CD4-positive, CD25-positive, alpha-beta regulatory T cell (primary cell): ENCODE results near the gene ZNF764. TPM values are rescaled to one million over a fixed set of nuclear protein-coding genes. Genes with fewer than 3 reads are reported as not detected.

Source experiments
- ATAC-seq, 2 donors: fragments of 150-1000 bp; cut with Tn5 transposase; one replicate each; pipeline ENCODE4 v1.10.0; 2021; ENCODE audit warnings: low read depth in 2 of 2, moderate number of reproducible peaks in 2 of 2, moderate library complexity in 1 of 2
- DNase-seq, 3 donors: peaks; one replicate each; pipeline versions ENCODE4 v3.0.0 to v3.0.0-alpha.2; 2012 to 2022; ENCODE audit warnings: mixed read lengths in 1 of 3
- H3K27ac ChIP-seq: one replicate; pipeline ENCODE4 v1.7.0; 2013; ENCODE audit warnings: mild to moderate bottlenecking, low read length; ENCODE audit not compliant: insufficient read depth, poor library complexity, severe bottlenecking
- H3K27me3 ChIP-seq: one replicate; pipeline ENCODE4 v1.7.0; 2013; ENCODE audit warnings: low read length; ENCODE audit not compliant: control insufficient read depth, insufficient read depth
- H3K36me3 ChIP-seq: one replicate; pipeline ENCODE4 v1.7.0; 2013; ENCODE audit warnings: mild to moderate bottlenecking, low read length, moderate library complexity; ENCODE audit not compliant: control insufficient read depth, insufficient read depth
- H3K4me1 ChIP-seq: 2 replicates; pipeline ENCODE4 v1.7.0; 2013; ENCODE audit warnings: mild to moderate bottlenecking, low read length; ENCODE audit not compliant: insufficient read depth, control insufficient read depth, poor library complexity, severe bottlenecking
- H3K4me3 ChIP-seq: one replicate; pipeline ENCODE4 v1.7.0; 2013; ENCODE audit warnings: low read depth, mild to moderate bottlenecking, low read length, moderate library complexity
- H3K9me3 ChIP-seq, 2 experiments: 1 replicate in 1 of 2; 2 replicates in 1 of 2; pipeline ENCODE4 v1.7.0; 2013; ENCODE audit warnings: low read length in 2 of 2, mild to moderate bottlenecking in 1 of 2, moderate library complexity in 1 of 2; ENCODE audit not compliant: control insufficient read depth in 2 of 2
- H3K27ac Mint-ChIP-seq, 3 donors: one replicate each; pipeline ENCODE4 v1.8.0; 2020 to 2022; ENCODE audit warnings: mild to moderate bottlenecking in 3 of 3, mixed read lengths in 3 of 3, moderate library complexity in 2 of 3
- H3K27me3 Mint-ChIP-seq: one replicate; pipeline ENCODE4 v1.8.0; 2022; ENCODE audit warnings: mild to moderate bottlenecking, mixed read lengths
- H3K36me3 Mint-ChIP-seq: one replicate; pipeline ENCODE4 v1.8.0; 2020; ENCODE audit warnings: mixed read lengths
- H3K4me1 Mint-ChIP-seq, 4 donors: one replicate each; pipeline ENCODE4 v1.8.0; 2020 to 2022; ENCODE audit warnings: mixed read lengths in 4 of 4, mild to moderate bottlenecking in 1 of 4
- H3K4me3 Mint-ChIP-seq, 4 donors: one replicate each; pipeline ENCODE4 v1.8.0; 2020 to 2022; ENCODE audit warnings: mild to moderate bottlenecking in 4 of 4, mixed read lengths in 4 of 4, moderate library complexity in 3 of 4
- H3K9me3 Mint-ChIP-seq, 7 donors: one replicate each; pipeline ENCODE4 v1.8.0; 2020 to 2022; ENCODE audit warnings: mixed read lengths in 7 of 7, mild to moderate bottlenecking in 3 of 7, moderate library complexity in 2 of 7
- polyA plus RNA-seq, 4 donors: library from polyadenylated mRNA; unstranded; fragments of 300-500 nt; fragmentation: Illumina TruSeq; gene quantifications; one replicate each; pipeline ENCODE4 v1.2.3, GENCODE V29; 2021
- total RNA-seq: library from RNA; stranded (reverse); gene quantifications from one replicate; pipeline ENCODE4 v1.2.3, GENCODE V29; 2022

ZNF764 gene
- total RNA-seq, result 15.6 TPM
- polyA plus RNA-seq, result 1 to 10 TPM; 4.8 to 6.5 (median 5.7) TPM

GRCh38 chr16:30557957-30558788, at the start of gene ZNF764:
ZNF764 (minus strand) TSS chr16:30558374; CDS start chr16:30558182, 192 bp downstream.
- H3K4me1 ChIP-seq, result peaks cover 46% of the 10 kb centered on the region

GRCh38 chr16:30606004-30606403, 47.8 kb upstream of the ZNF764 start:
- no peaks in the 10 kb centered on the region for H3K9me3 Mint-ChIP-seq
- Histone ChIP-seq H3K4me3 (no peak overlapping the region), H3K4me1 (peaks cover 20% of the 10 kb centered on the region), H3K9me3 (no peaks in the 10 kb centered on the region), H3K36me3 (peaks cover 36% of the 10 kb centered on the region), H3K27ac (no peak overlapping the region), H3K27me3 (no peaks in the 10 kb centered on the region)
- H3K4me3 Mint-ChIP-seq, result peak overlapping the region in 1 of 4 donors; percentile 39
- peak overlapping the region in 1 of 3 donors; percentile 76 for H3K27ac Mint-ChIP-seq
- H3K27me3 Mint-ChIP-seq, result no peaks in the 10 kb centered on the region
- H3K4me1 Mint-ChIP-seq, result peaks cover 11 to 29% (median 18%) of the 10 kb centered on the region in 4 donors
- no peak for DNase-seq
- H3K36me3 Mint-ChIP-seq, result peaks cover 29% of the 10 kb centered on the region
- no peak for ATAC-seq

More at GRCh38 chr16:30557957-30558788, at the start of gene ZNF764:
- ATAC-seq (peak; percentile 93 to 95), DNase-seq (peak; percentile 95 to 99 (median 95))
- peaks cover 16% of the 10 kb centered on the region for H3K36me3 Mint-ChIP-seq
- Histone ChIP-seq H3K36me3 (peaks cover 17% of the 10 kb centered on the region), H3K9me3 (no peaks in the 10 kb centered on the region), H3K4me3 (peak within 1 kb of the TSS; percentile 72), H3K27ac (peak within 1 kb of the TSS; percentile 95), H3K27me3 (no peaks in the 10 kb centered on the region)
- H3K9me3 Mint-ChIP-seq, result no peaks in the 10 kb centered on the region
- H3K27ac Mint-ChIP-seq, result peak within 1 kb of the TSS; percentile 93 to 95 (median 95)
- no peaks in the 10 kb centered on the region for H3K27me3 Mint-ChIP-seq
- peak within 1 kb of the TSS; percentile 83 to 93 (median 89) for H3K4me3 Mint-ChIP-seq
- H3K4me1 Mint-ChIP-seq, result peaks cover 6 to 52% (median 22%) of the 10 kb centered on the region in 4 donors

GRCh38 chr16:30605158-30605557, 47.0 kb upstream of the ZNF764 start:
- Mint-ChIP-seq H3K9me3 (no peaks in the 10 kb centered on the region), H3K4me1 (peaks cover 7 to 24% (median 13%) of the 10 kb centered on the region in 4 donors), H3K27me3 (no peaks in the 10 kb centered on the region), H3K4me3 (peak overlapping the region in 1 of 4 donors; percentile 52), H3K36me3 (peaks cover 29% of the 10 kb centered on the region), H3K27ac (no peak overlapping the region)
- no peak for ATAC-seq
- Histone ChIP-seq H3K27me3 (no peaks in the 10 kb centered on the region), H3K36me3 (peaks cover 36% of the 10 kb centered on the region), H3K4me1 (peaks cover 16% of the 10 kb centered on the region), H3K4me3 (no peak overlapping the region), H3K9me3 (no peaks in the 10 kb centered on the region), H3K27ac (no peak overlapping the region)
- no peak for DNase-seq

GRCh38 chr16:30604316-30604947, 46.3 kb upstream of the ZNF764 start:
- DNase-seq, result no peak
- Histone ChIP-seq H3K4me1 (peaks cover 12% of the 10 kb centered on the region), H3K36me3 (peaks cover 36% of the 10 kb centered on the region), H3K27me3 (no peaks in the 10 kb centered on the region), H3K9me3 (no peaks in the 10 kb centered on the region), H3K27ac (no peak overlapping the region), H3K4me3 (no peak overlapping the region)
- H3K36me3 Mint-ChIP-seq, result peaks cover 29% of the 10 kb centered on the region
- H3K9me3 Mint-ChIP-seq, result no peaks in the 10 kb centered on the region
- no peaks in the 10 kb centered on the region for H3K27me3 Mint-ChIP-seq
- ATAC-seq, result no peak
- H3K4me3 Mint-ChIP-seq, result no peak overlapping the region
- no peak overlapping the region for H3K27ac Mint-ChIP-seq
- H3K4me1 Mint-ChIP-seq, result peaks cover 5 to 22% (median 11%) of the 10 kb centered on the region in 4 donors

GRCh38 chr16:30603945-30604315, 45.8 kb upstream of the ZNF764 start:
- H3K27me3 Mint-ChIP-seq, result no peaks in the 10 kb centered on the region
- Histone ChIP-seq H3K4me1 (peaks cover 6% of the 10 kb centered on the region), H3K4me3 (no peak overlapping the region)

GRCh38 chr16:30602616-30603277, 44.6 kb upstream of the ZNF764 start:
- H3K36me3 Mint-ChIP-seq, result peaks cover 28% of the 10 kb centered on the region
- H3K36me3 ChIP-seq, result peaks cover 36% of the 10 kb centered on the region
- H3K4me1 ChIP-seq, result no peaks in the 10 kb centered on the region
- peaks cover 4 to 13% (median 8%) of the 10 kb centered on the region in 4 donors for H3K4me1 Mint-ChIP-seq
- no peak overlapping the region for H3K27ac ChIP-seq
- no peaks in the 10 kb centered on the region for H3K27me3 Mint-ChIP-seq
- no peaks in the 10 kb centered on the region for H3K9me3 Mint-ChIP-seq
- no peak overlapping the region for H3K4me3 Mint-ChIP-seq
- no peaks in the 10 kb centered on the region for H3K27me3 ChIP-seq
- H3K27ac Mint-ChIP-seq, result no peak overlapping the region
- ATAC-seq (no peak), DNase-seq (no peak)
- H3K4me3 ChIP-seq, result no peak overlapping the region
- no peaks in the 10 kb centered on the region for H3K9me3 ChIP-seq

More at GRCh38 chr16:30603945-30604315, 45.8 kb upstream of the ZNF764 start:
- Mint-ChIP-seq H3K27ac (no peak overlapping the region), H3K4me1 (peaks cover 4 to 17% (median 8%) of the 10 kb centered on the region in 4 donors), H3K4me3 (peak overlapping the region in 1 of 4 donors; percentile 42), H3K36me3 (peaks cover 29% of the 10 kb centered on the region), H3K9me3 (no peaks in the 10 kb centered on the region)
- DNase-seq (no peak), ATAC-seq (no peak)
- Histone ChIP-seq H3K9me3 (no peaks in the 10 kb centered on the region), H3K27me3 (no peaks in the 10 kb centered on the region), H3K36me3 (peaks cover 36% of the 10 kb centered on the region), H3K27ac (no peak overlapping the region)

GRCh38 chr16:30601966-30602365, 43.8 kb upstream of the ZNF764 start:
- H3K27me3 Mint-ChIP-seq, result no peaks in the 10 kb centered on the region
- H3K27me3 ChIP-seq, result no peaks in the 10 kb centered on the region
- H3K9me3 Mint-ChIP-seq, result no peaks in the 10 kb centered on the region
- H3K36me3 ChIP-seq, result peaks cover 36% of the 10 kb centered on the region
- peaks cover 4 to 7% (median 5%) of the 10 kb centered on the region in 4 donors for H3K4me1 Mint-ChIP-seq
- no peaks in the 10 kb centered on the region for H3K4me1 ChIP-seq
- no peak overlapping the region for H3K4me3 Mint-ChIP-seq
- H3K27ac Mint-ChIP-seq, result no peak overlapping the region
- no peak overlapping the region for H3K27ac ChIP-seq
- no peak for ATAC-seq
- peaks cover 24% of the 10 kb centered on the region for H3K36me3 Mint-ChIP-seq
- H3K4me3 ChIP-seq, result no peak overlapping the region
- no peak for DNase-seq
- no peaks in the 10 kb centered on the region for H3K9me3 ChIP-seq
